GM13977 (cell line): Measurements from ENCODE around the gene FAN1.

Experiments
- DNase-seq: peaks from one replicate; pipeline ENCODE4 v3.0.0; 2012; ENCODE audit warnings: low spot score
- in situ Hi-C: fragments of 300-500 bp; cut with MboI; formaldehyde crosslinking; loops from one replicate; pipeline ENCODE4 v1.12.0; 2022; ENCODE audit warnings: low sequenced_read_pairs, low pct_unique_long_range_greater_than_20kb, mixed read lengths, inconsistent platforms; ENCODE audit not compliant: unreplicated experiment
- TF ChIP-seq, protein P1 (sequence below): IDR thresholded peaks from 2 replicates; pipeline ENCODE4 v1.5.1; 2012; ENCODE audit warnings: mild to moderate bottlenecking, control low read depth; ENCODE audit not compliant: insufficient read depth; ENCODE audit errors: extremely low read depth, missing control alignments

The FAN1 gene

DNA sequence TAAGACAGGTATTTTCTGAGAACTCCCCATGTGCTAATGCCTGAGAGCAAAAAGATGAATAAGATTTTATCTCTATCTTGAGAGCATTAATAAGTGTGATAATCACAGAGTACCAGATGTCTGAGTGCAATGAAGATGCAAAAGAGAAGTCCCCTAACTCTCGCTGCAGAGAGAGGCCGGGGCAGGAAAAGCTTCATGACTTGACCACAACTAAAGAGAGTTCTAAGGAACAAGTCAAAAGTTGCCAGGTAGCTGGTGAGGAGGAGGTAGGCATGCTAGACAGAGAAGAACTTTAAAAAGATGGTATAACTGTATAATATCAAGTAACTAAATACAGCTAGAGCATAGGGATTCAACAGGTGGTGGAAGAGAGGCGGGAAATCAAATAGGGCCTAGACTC is 58.9 kb downstream of the FAN1 start:
- in situ Hi-C loops = no loop called here
- no peak for DNase-seq
- TF ChIP-seq, protein P1, sequence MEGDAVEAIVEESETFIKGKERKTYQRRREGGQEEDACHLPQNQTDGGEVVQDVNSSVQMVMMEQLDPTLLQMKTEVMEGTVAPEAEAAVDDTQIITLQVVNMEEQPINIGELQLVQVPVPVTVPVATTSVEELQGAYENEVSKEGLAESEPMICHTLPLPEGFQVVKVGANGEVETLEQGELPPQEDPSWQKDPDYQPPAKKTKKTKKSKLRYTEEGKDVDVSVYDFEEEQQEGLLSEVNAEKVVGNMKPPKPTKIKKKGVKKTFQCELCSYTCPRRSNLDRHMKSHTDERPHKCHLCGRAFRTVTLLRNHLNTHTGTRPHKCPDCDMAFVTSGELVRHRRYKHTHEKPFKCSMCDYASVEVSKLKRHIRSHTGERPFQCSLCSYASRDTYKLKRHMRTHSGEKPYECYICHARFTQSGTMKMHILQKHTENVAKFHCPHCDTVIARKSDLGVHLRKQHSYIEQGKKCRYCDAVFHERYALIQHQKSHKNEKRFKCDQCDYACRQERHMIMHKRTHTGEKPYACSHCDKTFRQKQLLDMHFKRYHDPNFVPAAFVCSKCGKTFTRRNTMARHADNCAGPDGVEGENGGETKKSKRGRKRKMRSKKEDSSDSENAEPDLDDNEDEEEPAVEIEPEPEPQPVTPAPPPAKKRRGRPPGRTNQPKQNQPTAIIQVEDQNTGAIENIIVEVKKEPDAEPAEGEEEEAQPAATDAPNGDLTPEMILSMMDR = no peak

DNA sequence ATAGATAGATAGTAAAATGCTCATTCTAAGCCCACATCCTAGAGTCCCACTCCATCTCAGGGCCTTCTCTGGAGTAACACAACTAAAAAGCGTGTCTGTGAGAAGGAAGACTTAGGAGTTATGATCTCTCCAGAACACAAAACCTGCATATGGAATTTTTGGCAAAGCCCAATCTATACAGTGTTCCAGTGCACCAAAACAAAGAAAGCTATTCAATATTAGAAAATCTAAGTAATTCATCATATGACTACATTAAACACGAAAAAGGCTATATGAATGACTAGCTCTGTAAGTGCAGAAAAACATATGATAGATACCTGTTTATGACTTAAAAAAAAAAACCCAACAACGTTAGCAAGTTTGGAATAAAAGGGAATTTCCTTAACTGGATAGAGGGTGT is 60.0 kb downstream of the FAN1 start:
- no peak for DNase-seq
- TF ChIP-seq, protein P1 = no peak
- in situ Hi-C loops = no loop called here

DNA sequence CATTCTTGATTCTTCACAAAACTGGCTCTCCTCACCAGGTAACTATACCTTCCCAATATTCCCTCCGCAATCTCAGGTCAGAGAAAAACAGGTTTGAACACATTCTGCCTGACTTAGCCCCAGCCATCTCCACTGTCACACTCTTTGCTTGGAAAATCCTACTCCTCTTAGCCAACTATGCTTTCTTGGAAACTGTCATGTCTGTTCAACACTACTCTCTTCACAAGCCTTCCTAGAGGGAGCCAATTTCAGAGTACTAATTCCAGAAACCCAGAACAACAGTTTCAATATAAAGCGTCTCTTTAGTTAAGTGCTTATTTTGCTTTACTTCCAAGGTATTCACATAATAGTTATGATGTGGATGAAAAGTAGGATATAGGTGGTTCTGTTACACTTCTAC is 66.0 kb downstream of the FAN1 start:
- TF ChIP-seq, protein P1 = no peak
- in situ Hi-C loops = no loop called here

DNA sequence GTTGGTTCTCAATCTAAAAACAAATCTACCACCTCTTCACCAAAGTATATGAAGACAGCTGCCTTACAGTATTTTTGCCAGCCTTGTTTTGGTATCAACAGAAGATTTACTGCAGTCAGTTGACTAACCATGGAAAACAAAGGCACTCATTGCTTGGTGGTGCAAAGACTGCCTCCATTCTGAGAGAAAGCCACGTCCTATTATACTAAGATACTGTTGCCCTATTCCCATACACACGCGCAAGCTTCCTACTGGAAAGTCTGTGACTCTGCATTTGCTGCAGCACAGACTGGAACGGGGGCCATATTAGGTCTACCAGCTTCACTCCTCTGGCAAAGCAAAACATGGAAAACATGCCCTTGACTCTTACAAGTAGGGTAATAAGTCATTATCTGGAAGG is 69.7 kb downstream of the FAN1 start:
- in situ Hi-C loops = no loop called here
- DNase-seq = no peak
- TF ChIP-seq, protein P1 = no peak

More for the DNA sequence above, 66.0 kb downstream of the FAN1 start:
- no peak for DNase-seq

DNA sequence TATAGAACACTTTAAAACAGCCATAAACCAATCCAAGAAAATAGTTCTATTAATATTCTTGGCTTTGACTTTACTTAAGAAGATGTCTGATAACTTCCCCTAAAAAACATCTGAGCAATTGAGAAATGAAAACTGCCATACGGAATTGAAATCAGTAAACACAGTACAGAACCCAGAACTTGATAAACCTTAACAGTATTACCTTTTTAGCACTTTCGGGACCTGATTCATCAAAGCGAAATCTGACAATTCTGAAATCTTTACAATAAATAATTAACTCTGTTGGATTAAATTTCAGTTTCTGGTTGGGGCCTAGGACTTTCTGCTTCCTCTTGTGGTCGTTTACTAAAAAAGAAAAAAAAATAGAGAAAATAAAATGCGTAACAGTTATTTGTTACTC is 70.4 kb downstream of the FAN1 start:
- no peak for DNase-seq
- in situ Hi-C loops = no loop called here
- TF ChIP-seq, protein P1 = no peak

DNA sequence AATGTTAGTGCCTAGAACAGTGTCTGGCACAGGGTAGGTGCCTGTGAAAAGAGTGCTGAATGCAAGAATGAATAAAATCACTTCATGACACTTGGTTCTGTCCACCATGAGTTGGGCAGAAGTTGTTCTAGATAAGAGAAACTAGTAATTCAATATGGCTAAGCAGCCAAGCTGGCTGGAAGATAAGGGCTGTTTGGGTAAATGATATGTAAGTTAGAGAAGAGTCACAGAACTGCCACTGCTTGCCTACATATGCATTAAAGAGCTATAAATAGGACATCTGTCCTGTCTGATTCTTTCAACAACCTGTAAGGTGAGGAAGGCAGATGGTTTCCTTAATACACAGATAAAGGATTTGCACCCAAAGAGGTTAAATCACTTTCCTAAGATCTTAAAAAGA is 74.6 kb downstream of the FAN1 start:
- no peak for DNase-seq
- TF ChIP-seq, protein P1 = no peak
- in situ Hi-C loops = no loop called here

DNA sequence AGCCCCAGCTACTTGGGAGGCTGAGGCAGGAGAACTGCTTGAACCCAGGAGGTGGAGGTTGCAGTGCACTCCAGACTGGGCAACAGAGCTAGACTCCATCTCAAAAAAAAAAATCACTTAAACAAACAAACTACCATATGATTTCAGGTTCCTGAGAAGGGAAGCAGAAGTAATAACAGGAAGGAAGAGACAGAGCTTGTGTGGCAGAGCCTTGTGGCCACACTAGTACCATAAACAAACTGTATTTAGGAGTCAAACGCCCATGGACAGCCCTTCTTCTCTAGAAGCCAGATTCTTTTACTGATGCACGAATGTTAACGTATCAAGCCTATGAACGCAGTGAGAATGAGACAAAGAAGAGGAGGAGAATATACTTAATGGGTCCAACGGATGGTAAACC is 75.7 kb downstream of the FAN1 start:
- DNase-seq = no peak
- in situ Hi-C loops = no loop called here
- TF ChIP-seq, protein P1 = no peak
